GM12891 (cell line): ENCODE measurements around the gene MYO15A.

Experiments used
- PAX5 ChIP-seq: IDR thresholded peaks from 2 replicates; pipeline ENCODE4 v1.6.1; 2011; ENCODE audit warnings: low read length, moderate library complexity, mild to moderate bottlenecking; ENCODE audit not compliant: insufficient read depth, severe bottlenecking
- POLR2A ChIP-seq: IDR thresholded peaks from 2 replicates; pipeline ENCODE4 v1.6.1; 2011; ENCODE audit warnings: low read depth, low read length, control low read depth
- POLR2AphosphoS5 ChIP-seq: IDR thresholded peaks from 2 replicates; pipeline ENCODE4 v1.6.1; 2011; ENCODE audit warnings: low read depth, low read length, control low read depth
- POU2F2 ChIP-seq: IDR thresholded peaks from 2 replicates; pipeline ENCODE4 v1.6.1; 2011; ENCODE audit warnings: low read depth, mild to moderate bottlenecking, control low read depth, low read length, moderate library complexity
- SPI1 ChIP-seq: IDR thresholded peaks from 2 replicates; pipeline ENCODE4 v1.6.1; 2011; ENCODE audit warnings: low read depth, low read length, control low read depth
- TAF1 ChIP-seq: IDR thresholded peaks from 2 replicates; pipeline ENCODE4 v1.6.1; 2011; ENCODE audit warnings: low read depth, low read length, control low read depth

DNA sequence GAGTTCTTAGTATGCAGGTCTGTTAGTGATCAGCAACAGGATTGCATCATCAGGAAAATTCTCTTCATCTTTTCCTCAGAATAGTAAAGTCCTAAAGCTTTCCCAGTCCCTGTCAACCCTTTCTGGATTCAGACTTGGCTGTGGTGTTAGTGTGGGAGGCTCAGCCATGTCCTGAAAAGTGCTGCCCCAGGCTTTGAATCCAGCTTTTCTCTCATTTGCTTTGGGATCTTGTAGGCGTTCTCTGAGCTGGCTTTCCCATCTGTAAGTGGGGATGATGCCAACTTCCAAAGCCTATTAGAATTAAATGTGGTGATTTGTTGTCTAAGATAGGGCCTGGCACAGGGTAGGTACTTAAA is 78.0 kb downstream of the MYO15A start:
- TF ChIP-seq PAX5 (no peak), TAF1 (no peak), POLR2AphosphoS5 (no peak), POLR2A (no peak), SPI1 (no peak), POU2F2 (no peak)
